Gastrocnemius medialis (tissue), 4 donors: ENCODE measurements around the gene MYL7.

Experiments used
- CTCF ChIP-seq, 5 experiments: fragments of 450-650 bp in 3 of 5; fragments of 200-600 bp in 2 of 5; sonication (generic) in 2 of 5; IDR thresholded peaks in 4 of 5; conservative IDR thresholded peaks in 1 of 5; 1 replicate in 4 of 5; 2 replicates in 1 of 5; pipeline ENCODE4 v1.5.1; 2016 to 2019; ENCODE audit warnings: antibody characterized with exemption in 5 of 5, mild to moderate bottlenecking in 3 of 5, moderate library complexity in 3 of 5
- POLR2A ChIP-seq, 2 donors: fragments of 450-650 bp; IDR thresholded peaks; one replicate each; pipeline ENCODE4 v1.6.1; 2017; ENCODE audit warnings: antibody characterized with exemption in 2 of 2, mild to moderate bottlenecking in 2 of 2, moderate library complexity in 2 of 2

- TF ChIP-seq CTCF (IDR thresholded peaks at IDR 0.05 in 4 of 5, conservative IDR thresholded peaks at IDR 0.05 in 1 of 5) (no peak), POLR2A (IDR thresholded peaks at IDR 0.05) (no peak)
Measured at GRCh38 chr7:44095781-44096180, 45.4 kb downstream of the MYL7 start.
